Body of pancreas (tissue), 4 donors: Measurements from ENCODE around the gene AGTRAP. TPM values are rescaled to one million over a fixed set of nuclear protein-coding genes. Genes with fewer than 3 reads are reported as not detected.

Experiments
- ATAC-seq: fragments of 150-250 bp; one replicate; pipeline ENCODE4 v1.9.1; 2016
- DNase-seq, 4 donors: peaks; one replicate each; pipeline ENCODE4 v3.0.0-alpha.2; 2019
- H3K27ac ChIP-seq, 4 donors: fragments of 200-600 bp; sonication (generic); 1 replicate in 3 of 4; 2 replicates in 1 of 4; pipeline versions ENCODE4 v1.5.1 to v1.6.1; 2016 to 2019; ENCODE audit warnings: mild to moderate bottlenecking in 1 of 4, mixed read lengths in 1 of 4, moderate library complexity in 1 of 4
- H3K27me3 ChIP-seq, 2 donors: fragments of 200-600 bp; sonication (generic); one replicate each; pipeline ENCODE4 v1.6.0; 2016; ENCODE audit warnings: mild to moderate bottlenecking in 1 of 2
- H3K36me3 ChIP-seq, 2 donors: fragments of 200-600 bp; sonication (generic); replicated peaks in 1 of 2; 2 replicates each; pipeline ENCODE4 v1.5.1; 2016; ENCODE audit warnings: low read depth in 2 of 2; ENCODE audit not compliant: insufficient read depth in 1 of 2
- H3K4me1 ChIP-seq: fragments of 200-600 bp; sonication (generic); one replicate; pipeline ENCODE4 v1.6.0; 2016
- H3K4me3 ChIP-seq, 2 donors: fragments of 200-600 bp; sonication (generic); 1 replicate in 1 of 2; 2 replicates in 1 of 2; pipeline ENCODE4 v1.5.1; 2016 to 2019
- H3K9me3 ChIP-seq, 3 donors: fragments of 200-600 bp; sonication (generic); 1 replicate in 2 of 3; 2 replicates in 1 of 3; pipeline ENCODE4 v1.5.1; 2016
- CTCF ChIP-seq, 7 experiments: fragments of 450-650 bp in 4 of 7; fragments of 200-600 bp in 3 of 7; sonication (generic) in 3 of 7; IDR thresholded peaks; one replicate each; pipeline ENCODE4 v1.5.1; 2016 to 2019; ENCODE audit warnings: antibody characterized with exemption in 7 of 7
- POLR2A ChIP-seq, 3 donors: fragments of 450-650 bp; IDR thresholded peaks; one replicate each; pipeline ENCODE4 v1.6.1; 2016; ENCODE audit warnings: antibody characterized with exemption in 3 of 3, mild to moderate bottlenecking in 2 of 3
- WGBS, 2 donors: methylation state at CpG; one replicate each; pipeline ENCODE4 v1.1.5; 2017; 5-methylcytosine and 5-hydroxymethylcytosine counted together
- intact Hi-C: fragments of 100-400 bp; cut with DNase I; formaldehyde crosslinking; loops from one replicate; pipeline ENCODE4 v1.15.1; 2023
- total RNA-seq, 2 donors: library from RNA; depleted of rRNA; stranded (reverse); fragments of >200 nt; gene quantifications; one replicate each; pipeline ENCODE4 v1.1.0, GENCODE V29; 2016

The AGTRAP gene
- total RNA-seq, 2 donors from 2014 or later, result 16.8 to 24.6 TPM

- no peaks in the 10 kb centered on the region for H3K27me3 ChIP-seq
- DNase-seq, result no peak
- TF ChIP-seq CTCF (IDR thresholded peaks at IDR 0.05), result no peak
- TF ChIP-seq POLR2A (IDR thresholded peaks at IDR 0.05), result no peak
- ATAC-seq, result no peak
- 91 to 94% methylated on average over 12 to 15 of the region's 15 CpGs for WGBS, 2 donors
- peaks cover 52% of the 10 kb centered on the region for H3K4me1 ChIP-seq
- H3K27ac ChIP-seq, result no peak overlapping the region
- peaks cover 0 to 4% of the 10 kb centered on the region in 2 donors for H3K36me3 ChIP-seq
- no peaks in the 10 kb centered on the region for H3K9me3 ChIP-seq
- H3K4me3 ChIP-seq, result no peak overlapping the region
- intact Hi-C loops, result no loop called here
Observed at GRCh38 chr1:11749996-11750395, 14.1 kb downstream of the AGTRAP start.

- Histone ChIP-seq H3K9me3 (no peaks in the 10 kb centered on the region), H3K4me1 (peaks cover 51% of the 10 kb centered on the region), H3K27me3 (no peaks in the 10 kb centered on the region), H3K4me3 (no peak overlapping the region), H3K27ac (no peak overlapping the region), H3K36me3 (peaks cover 0 to 4% of the 10 kb centered on the region in 2 donors)
- DNase-seq (no peak), ATAC-seq (no peak)
- TF ChIP-seq POLR2A (IDR thresholded peaks at IDR 0.05) (no peak), CTCF (IDR thresholded peaks at IDR 0.05) (no peak)
- 87 to 91% methylated on average over 4 to 9 of the region's 9 CpGs for WGBS, 2 donors
- intact Hi-C loops, result no loop called here
Observed at GRCh38 chr1:11751087-11751486, 15.2 kb downstream of the AGTRAP start.

GRCh38 chr1:11752359-11753088 lies 16.6 kb downstream of the AGTRAP start:
- intact Hi-C loops, result no loop called here
- Histone ChIP-seq H3K27ac (no peak overlapping the region), H3K27me3 (no peaks in the 10 kb centered on the region), H3K4me1 (peaks cover 37% of the 10 kb centered on the region), H3K36me3 (peaks cover 0 to 4% of the 10 kb centered on the region in 2 donors), H3K9me3 (no peaks in the 10 kb centered on the region), H3K4me3 (no peak overlapping the region)
- DNase-seq (no peak), ATAC-seq (no peak)
- TF ChIP-seq CTCF (IDR thresholded peaks at IDR 0.05) (no peak), POLR2A (IDR thresholded peaks at IDR 0.05) (no peak)
- 63 to 78% methylated on average over 11 to 17 of the region's 17 CpGs for whole genome bisulfite sequencing, 2 donors

- Histone ChIP-seq H3K4me1 (peaks cover 31% of the 10 kb centered on the region), H3K27ac (no peak overlapping the region), H3K27me3 (no peaks in the 10 kb centered on the region), H3K9me3 (no peaks in the 10 kb centered on the region), H3K36me3 (peaks cover 0 to 2% of the 10 kb centered on the region in 2 donors), H3K4me3 (no peak overlapping the region)
- intact Hi-C loops, result no loop called here
- WGBS, 2 donors, result 48 to 49% methylated on average over 4 to 7 of the region's 7 CpGs
- no peak for ATAC-seq
- TF ChIP-seq POLR2A (IDR thresholded peaks at IDR 0.05) (no peak), CTCF (IDR thresholded peaks at IDR 0.05) (no peak)
- no peak for DNase-seq
Observed at GRCh38 chr1:11753555-11754208, 17.7 kb downstream of the AGTRAP start.
